Nephron (organoid): ENCODE results near the gene SURF4.

Source experiments
- H3K27ac Mint-ChIP-seq, 3 experiments: 2 replicates each; pipeline ENCODE4 v1.8.0; 2020; ENCODE audit warnings: mixed read lengths in 3 of 3, mild to moderate bottlenecking in 2 of 3, moderate library complexity in 1 of 3
- H3K27me3 Mint-ChIP-seq: 2 replicates; pipeline ENCODE4 v1.8.0; 2021; ENCODE audit warnings: low read depth, mild to moderate bottlenecking, moderate library complexity, mixed read lengths
- H3K36me3 Mint-ChIP-seq: 2 replicates; pipeline ENCODE4 v1.8.0; 2020; ENCODE audit warnings: low read depth, mixed read lengths
- H3K4me1 Mint-ChIP-seq: 2 replicates; pipeline ENCODE4 v1.8.0; 2020; ENCODE audit warnings: mixed read lengths
- H3K4me3 Mint-ChIP-seq, 3 experiments: 2 replicates each; pipeline ENCODE4 v1.8.0; 2020; ENCODE audit warnings: mild to moderate bottlenecking in 3 of 3, mixed read lengths in 3 of 3, moderate library complexity in 2 of 3
- H3K9me3 Mint-ChIP-seq: 2 replicates; pipeline ENCODE4 v1.8.0; 2020; ENCODE audit warnings: mixed read lengths
- TF ChIP-seq, protein P1 (sequence below), 3 experiments: fragments of 200-600 bp; sonication (generic); IDR thresholded peaks; one replicate each; pipeline ENCODE4 v1.5.0; 2021; ENCODE audit warnings: antibody characterized with exemption in 3 of 3; ENCODE audit not compliant: unreplicated experiment in 3 of 3

SURF4 gene

DNA sequence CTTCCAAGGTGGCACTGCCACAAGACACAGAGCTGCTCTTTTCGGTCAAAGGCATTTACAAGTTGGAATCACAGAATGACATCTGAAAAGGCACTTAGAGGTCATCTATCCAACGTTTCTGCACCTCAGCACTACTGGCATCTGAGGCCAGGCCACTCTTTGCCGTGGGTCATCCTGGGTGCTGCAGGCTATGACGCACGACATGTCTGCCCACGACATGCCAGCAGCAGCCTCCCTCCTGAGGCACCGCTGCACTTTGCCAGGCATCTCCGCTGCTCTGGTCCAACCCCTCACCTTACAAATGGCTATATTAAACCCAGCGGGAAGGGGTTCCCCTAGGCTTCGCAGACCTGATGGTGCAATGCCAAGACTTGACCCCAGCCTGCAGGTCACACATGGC lies 8.1 kb downstream of the SURF4 start:
- Mint-ChIP-seq H3K4me1 (peaks cover 58% of the 10 kb centered on the region), H3K36me3 (peaks cover 50% of the 10 kb centered on the region), H3K27me3 (no peaks in the 10 kb centered on the region), H3K4me3 (no peak overlapping the region), H3K9me3 (no peaks in the 10 kb centered on the region), H3K27ac (no peak overlapping the region)
- TF ChIP-seq, protein P1, sequence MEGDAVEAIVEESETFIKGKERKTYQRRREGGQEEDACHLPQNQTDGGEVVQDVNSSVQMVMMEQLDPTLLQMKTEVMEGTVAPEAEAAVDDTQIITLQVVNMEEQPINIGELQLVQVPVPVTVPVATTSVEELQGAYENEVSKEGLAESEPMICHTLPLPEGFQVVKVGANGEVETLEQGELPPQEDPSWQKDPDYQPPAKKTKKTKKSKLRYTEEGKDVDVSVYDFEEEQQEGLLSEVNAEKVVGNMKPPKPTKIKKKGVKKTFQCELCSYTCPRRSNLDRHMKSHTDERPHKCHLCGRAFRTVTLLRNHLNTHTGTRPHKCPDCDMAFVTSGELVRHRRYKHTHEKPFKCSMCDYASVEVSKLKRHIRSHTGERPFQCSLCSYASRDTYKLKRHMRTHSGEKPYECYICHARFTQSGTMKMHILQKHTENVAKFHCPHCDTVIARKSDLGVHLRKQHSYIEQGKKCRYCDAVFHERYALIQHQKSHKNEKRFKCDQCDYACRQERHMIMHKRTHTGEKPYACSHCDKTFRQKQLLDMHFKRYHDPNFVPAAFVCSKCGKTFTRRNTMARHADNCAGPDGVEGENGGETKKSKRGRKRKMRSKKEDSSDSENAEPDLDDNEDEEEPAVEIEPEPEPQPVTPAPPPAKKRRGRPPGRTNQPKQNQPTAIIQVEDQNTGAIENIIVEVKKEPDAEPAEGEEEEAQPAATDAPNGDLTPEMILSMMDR (IDR thresholded peaks at IDR 0.05; ENCODE audit: unreplicated experiment in 3 of 3), result no peak

DNA sequence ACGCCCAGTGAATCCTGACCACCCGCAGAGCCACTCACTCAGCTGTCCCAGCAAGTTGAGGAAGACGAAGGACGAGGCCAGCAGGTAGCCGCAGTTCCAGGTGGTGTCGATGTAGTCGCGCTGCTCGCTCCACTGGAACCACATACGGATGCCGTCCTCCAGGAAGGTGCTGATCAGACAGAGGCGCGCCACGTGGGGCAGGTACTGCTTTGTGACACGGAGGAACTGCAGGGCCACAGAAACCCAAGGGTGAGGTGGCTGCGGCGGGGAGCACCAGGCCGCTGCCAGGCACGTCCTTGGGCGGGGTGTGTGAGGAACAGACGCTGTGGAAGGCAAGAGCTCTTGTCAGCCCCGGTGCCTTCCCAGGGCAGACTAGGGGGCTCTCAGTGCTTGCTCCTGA lies 8.6 kb downstream of the SURF4 start:
- TF ChIP-seq, protein P1 (IDR thresholded peaks at IDR 0.05; ENCODE audit: unreplicated experiment in 3 of 3), result no peak
- no peaks in the 10 kb centered on the region for H3K9me3 Mint-ChIP-seq
- peaks cover 51% of the 10 kb centered on the region for H3K36me3 Mint-ChIP-seq
- no peak overlapping the region for H3K4me3 Mint-ChIP-seq
- peaks cover 56% of the 10 kb centered on the region for H3K4me1 Mint-ChIP-seq
- H3K27ac Mint-ChIP-seq, result no peak overlapping the region
- H3K27me3 Mint-ChIP-seq, result no peaks in the 10 kb centered on the region

DNA sequence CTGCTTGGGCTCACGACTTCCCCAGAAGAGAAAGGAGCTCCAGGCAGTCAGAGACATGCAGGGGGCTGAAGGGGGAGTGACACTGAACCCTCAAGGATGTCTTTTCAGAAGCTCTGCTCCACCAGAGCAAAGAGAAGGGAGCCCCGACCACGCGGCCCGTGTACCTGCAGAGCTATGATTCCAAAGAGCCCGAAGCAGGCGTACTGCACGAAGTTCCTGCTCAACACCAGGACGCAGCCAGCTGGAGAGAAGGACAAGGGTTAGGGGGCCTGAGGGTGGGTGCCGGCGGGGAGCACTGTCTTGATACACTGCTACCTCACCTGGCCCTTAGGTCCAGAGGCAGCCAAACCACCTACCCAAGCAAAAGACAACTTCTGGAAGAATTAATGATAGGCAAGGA lies 9.4 kb downstream of the SURF4 start:
- peaks cover 56% of the 10 kb centered on the region for H3K4me1 Mint-ChIP-seq
- no peaks in the 10 kb centered on the region for H3K27me3 Mint-ChIP-seq
- TF ChIP-seq, protein P1 (IDR thresholded peaks at IDR 0.05; ENCODE audit: unreplicated experiment in 3 of 3), result no peak
- H3K9me3 Mint-ChIP-seq, result no peaks in the 10 kb centered on the region
- H3K27ac Mint-ChIP-seq, result no peak overlapping the region
- H3K36me3 Mint-ChIP-seq, result peaks cover 56% of the 10 kb centered on the region
- no peak overlapping the region for H3K4me3 Mint-ChIP-seq

DNA sequence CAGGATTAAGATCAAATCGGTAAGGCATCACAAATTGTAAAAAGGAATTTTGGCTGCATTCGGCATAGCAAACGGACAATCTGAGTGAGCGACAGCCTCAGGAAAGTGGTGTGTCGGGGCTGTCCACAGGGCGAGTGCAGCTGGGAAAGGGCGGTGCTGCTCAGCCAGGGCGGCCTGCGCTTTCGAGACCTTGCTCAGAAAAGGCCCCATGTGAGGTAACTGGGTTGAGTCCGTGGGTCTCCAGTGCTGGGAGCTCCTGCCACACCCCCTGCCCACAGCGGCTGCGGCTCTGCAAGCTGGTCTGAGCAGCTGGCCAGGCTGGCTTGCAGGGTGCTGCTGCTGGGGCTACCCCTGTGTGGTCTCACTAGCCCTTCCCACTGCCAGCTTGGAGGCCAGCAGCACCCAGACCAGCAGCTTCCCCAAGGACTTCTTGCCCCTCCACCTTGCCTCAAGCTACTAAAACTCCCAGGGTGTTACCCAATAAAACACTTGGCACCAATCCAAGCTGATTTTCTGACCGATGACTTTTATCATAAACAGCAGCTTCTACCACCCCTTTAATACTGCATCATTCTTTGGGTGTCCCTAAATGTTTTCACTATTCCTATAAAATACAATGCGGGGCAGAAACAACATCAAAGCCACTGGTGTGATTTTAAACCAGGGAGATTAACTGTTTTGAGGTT lies 13.4 kb downstream of the SURF4 start:
- peak overlapping the region in 1 of 3 experiments; percentile 33 for H3K27ac Mint-ChIP-seq
- H3K4me3 Mint-ChIP-seq, result no peak overlapping the region
- no peaks in the 10 kb centered on the region for H3K9me3 Mint-ChIP-seq
- TF ChIP-seq, protein P1 (IDR thresholded peaks at IDR 0.05; ENCODE audit: unreplicated experiment in 3 of 3), result no peak
- H3K27me3 Mint-ChIP-seq, result no peaks in the 10 kb centered on the region
- peaks cover 53% of the 10 kb centered on the region for H3K4me1 Mint-ChIP-seq
- H3K36me3 Mint-ChIP-seq, result peaks cover 57% of the 10 kb centered on the region

DNA sequence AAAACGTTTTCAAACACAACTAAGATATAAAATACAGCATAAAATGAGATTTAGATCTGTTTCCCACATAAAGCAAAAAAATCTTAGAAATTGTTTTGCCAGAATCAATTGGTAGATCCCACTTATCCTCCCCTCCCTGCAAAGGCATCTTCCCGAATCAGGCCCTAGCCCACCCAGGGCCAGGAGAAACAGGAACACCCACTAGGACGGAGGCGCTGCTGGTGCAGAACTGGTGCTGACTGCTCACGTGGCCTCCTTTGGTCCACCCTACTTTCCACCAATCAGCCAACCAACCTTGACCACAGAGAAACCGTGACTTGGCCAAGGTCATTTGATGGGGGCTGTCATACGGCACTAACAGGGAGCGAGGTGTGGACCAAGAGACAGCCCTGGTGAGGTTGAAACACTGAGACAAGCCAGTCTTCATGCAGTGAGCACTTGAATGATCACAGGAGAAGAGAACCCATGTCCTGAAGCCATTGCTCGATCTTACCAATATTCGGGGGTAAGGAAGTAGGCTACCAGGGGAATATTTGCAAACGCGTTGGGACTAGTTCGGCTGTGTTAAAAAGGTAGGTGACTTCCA lies 14.3 kb downstream of the SURF4 start:
- Mint-ChIP-seq H3K4me1 (peaks cover 58% of the 10 kb centered on the region), H3K4me3 (peak overlapping the region in 1 of 3 experiments; percentile 11), H3K36me3 (peaks cover 57% of the 10 kb centered on the region), H3K27ac (peak overlapping the region in 2 of 3 experiments; percentile 29 to 42), H3K27me3 (no peaks in the 10 kb centered on the region), H3K9me3 (no peaks in the 10 kb centered on the region)
- TF ChIP-seq, protein P1 (IDR thresholded peaks at IDR 0.05; ENCODE audit: unreplicated experiment in 3 of 3), result no peak
